Measurements from ENCODE around the gene SHD. TPM values are rescaled to one million over a fixed set of nuclear protein-coding genes. Genes with fewer than 3 reads are reported as not detected.

Gene SHD
- total and polyA plus RNA-seq, 2 donors (not counting 3 experiments of a cell fraction or from before 2014, with no cell fraction given): not detected

- POLR2A ChIA-PET: no interaction called here
- H2AFZ ChIP-seq (ENCODE audit: low read depth, low read length): no peak overlapping the region
- H3K27me3 ChIP-seq (ENCODE audit: control insufficient read depth in 2 of 2, insufficient read depth in 2 of 2, low read length in 2 of 2): no peaks in the 10 kb centered on the region
- H3K4me3 ChIP-seq (replicated peaks in 1 of 3; ENCODE audit: insufficient read depth in 1 of 3, low read depth in 1 of 3, low read length in 3 of 3): no peak overlapping the region
- H3K9me3 ChIP-seq (replicated peaks; ENCODE audit: control insufficient read depth, insufficient read depth, low read length): no peaks in the 10 kb centered on the region
- no peak overlapping the region for H3K27ac ChIP-seq (ENCODE audit: insufficient read depth, low read depth, low read length)
- no TSS peak for BruUV-seq (replicated peaks)
- no peaks in the 10 kb centered on the region for H3K9me1 ChIP-seq (replicated peaks; ENCODE audit: control insufficient read depth, extremely low read depth, insufficient read depth, low read length)
- H4K20me1 ChIP-seq (replicated peaks; ENCODE audit: control insufficient read depth, extremely low read depth, insufficient read depth, low read length): no peaks in the 10 kb centered on the region
- no peaks in the 10 kb centered on the region for H3K4me1 ChIP-seq (ENCODE audit: control insufficient read depth, extremely low read depth, insufficient read depth, low read length)
- FAIRE-seq: no peak
- no peak overlapping the region for H3K9ac ChIP-seq (replicated peaks; ENCODE audit: extremely low read depth, insufficient read depth, low read length)
- H3K4me2 ChIP-seq (ENCODE audit: insufficient read depth, low read length): no peak overlapping the region
- TF ChIP-seq FOS (IDR thresholded peaks at IDR 0.05; ENCODE audit: borderline replicate concordance, insufficient read depth, low read length): no peak
- no peak for TF ChIP-seq JUN (IDR thresholded peaks at IDR 0.05; ENCODE audit: borderline replicate concordance, insufficient read depth, insufficient read length, low read depth)
- TF ChIP-seq MAX (IDR thresholded peaks at IDR 0.05; ENCODE audit: insufficient read depth, insufficient read length): no peak
- TF ChIP-seq GATA2 (IDR thresholded peaks at IDR 0.05; ENCODE audit: insufficient read depth, insufficient read length, low read depth, low read length): no peak
- no peak for TF ChIP-seq MYC (IDR thresholded peaks at IDR 0.05; ENCODE audit: low read depth, low read length)
- TF ChIP-seq POLR2A (IDR thresholded peaks at IDR 0.05; ENCODE audit: low read depth, low read length): no peak
- no peak for TF ChIP-seq EZH2 (IDR thresholded peaks at IDR 0.05; ENCODE audit: borderline replicate concordance, low read depth, low read length, severe bottlenecking)
- no peak for TF ChIP-seq POLR2AphosphoS5 (IDR thresholded peaks at IDR 0.05; ENCODE audit: insufficient read depth, low read depth, low read length)
- TF ChIP-seq CTCF (IDR thresholded peaks at IDR 0.05; ENCODE audit: extremely low read depth in 1 of 2, insufficient read depth in 1 of 2, low read depth in 1 of 2, low read length in 2 of 2): no peak
- intact Hi-C loops (cut with micrococcal nuclease): no loop called here
- dilution Hi-C loops (cut with MboI; ENCODE audit: extremely low pct_ligation_motif_present, low sequenced_read_pairs): no loop called here
- CTCF ChIA-PET: interaction anchor here (1.7 kb wide), 1 partner anchor 10 kb away, joined by 9 read pairs; no protein-coding TSS in a partner anchor
- DNase-seq (ENCODE audit: low read depth, low spot score): no peak
- peaks cover 10 to 35% of the 10 kb centered on the region in 2 experiments for H3K36me3 ChIP-seq (ENCODE audit: control insufficient read depth in 2 of 2, extremely low read depth in 1 of 2, insufficient read depth in 2 of 2, low read length in 2 of 2)
- H3K79me2 ChIP-seq (ENCODE audit: control insufficient read depth, insufficient read depth, low read length): no peaks in the 10 kb centered on the region
Measured at GRCh38 chr19:4258181-4258580, 20.9 kb upstream of the SHD start.
